ENCODE data around the gene EVL. TPM values are rescaled to one million over a fixed set of nuclear protein-coding genes. Genes with fewer than 3 reads are reported as not detected.

Gene EVL
- total RNA-seq, 1 donor from 2014 or later: 98.9 TPM

GRCh38 chr14:100158566-100159093, 93.4 kb downstream of the EVL start:
- Mint-ChIP-seq H3K4me1 (ENCODE audit: low read depth) (peaks cover 3% of the 10 kb centered on the region), H3K27me3 (ENCODE audit: low read depth) (peaks cover 12% of the 10 kb centered on the region), H3K9me3 (ENCODE audit: low read depth) (peaks cover 5% of the 10 kb centered on the region), H3K36me3 (ENCODE audit: low read depth) (peaks cover 5% of the 10 kb centered on the region), H3K27ac (ENCODE audit: unreplicated experiment) (no peak overlapping the region), H3K4me3 (ENCODE audit: unreplicated experiment) (peak overlapping the region; percentile 41)
- no peak for TF ChIP-seq CTCF (IDR thresholded peaks at IDR 0.05)
- DNase-seq (ENCODE audit: low spot score): no peak

- Mint-ChIP-seq H3K27me3 (ENCODE audit: low read depth) (peaks cover 12% of the 10 kb centered on the region), H3K4me1 (ENCODE audit: low read depth) (peaks cover 3% of the 10 kb centered on the region), H3K27ac (ENCODE audit: unreplicated experiment) (no peak within 1 kb of the TSS), H3K36me3 (ENCODE audit: low read depth) (peaks cover 5% of the 10 kb centered on the region), H3K4me3 (ENCODE audit: unreplicated experiment) (peak within 1 kb of the TSS; percentile 41), H3K9me3 (ENCODE audit: low read depth) (peaks cover 5% of the 10 kb centered on the region)
- no peak for DNase-seq (ENCODE audit: low spot score)
- TF ChIP-seq CTCF (IDR thresholded peaks at IDR 0.05): no peak
Measured at GRCh38 chr14:100159094-100159864, 94.1 kb downstream of the EVL start, which contains the start of gene DEGS2. TSS of gene DEGS2 (minus strand) at chr14:100159645. CDS start at chr14:100159587, 58 bp downstream.

- H3K27ac Mint-ChIP-seq (ENCODE audit: unreplicated experiment): no peak overlapping the region
- peaks cover 3% of the 10 kb centered on the region for H3K4me1 Mint-ChIP-seq (ENCODE audit: low read depth)
- DNase-seq (ENCODE audit: low spot score): no peak
- peaks cover 12% of the 10 kb centered on the region for H3K27me3 Mint-ChIP-seq (ENCODE audit: low read depth)
- TF ChIP-seq CTCF (IDR thresholded peaks at IDR 0.05): no peak
- H3K36me3 Mint-ChIP-seq (ENCODE audit: low read depth): peaks cover 3% of the 10 kb centered on the region
- peak overlapping the region; percentile 4 for H3K4me3 Mint-ChIP-seq (ENCODE audit: unreplicated experiment)
- H3K9me3 Mint-ChIP-seq (ENCODE audit: low read depth): peaks cover 3% of the 10 kb centered on the region
Measured at GRCh38 chr14:100159865-100160533, 94.8 kb downstream of the EVL start.

- H3K27ac Mint-ChIP-seq (ENCODE audit: unreplicated experiment): no peak overlapping the region
- peaks cover 3% of the 10 kb centered on the region for H3K4me1 Mint-ChIP-seq (ENCODE audit: low read depth)
- no peaks in the 10 kb centered on the region for H3K36me3 Mint-ChIP-seq (ENCODE audit: low read depth)
- H3K27me3 Mint-ChIP-seq (ENCODE audit: low read depth): peaks cover 12% of the 10 kb centered on the region
- H3K9me3 Mint-ChIP-seq (ENCODE audit: low read depth): no peaks in the 10 kb centered on the region
- TF ChIP-seq CTCF (IDR thresholded peaks at IDR 0.05): no peak
- H3K4me3 Mint-ChIP-seq (ENCODE audit: unreplicated experiment): no peak overlapping the region
- DNase-seq (ENCODE audit: low spot score): no peak
Measured at GRCh38 chr14:100160534-100160916, 95.3 kb downstream of the EVL start.

GRCh38 chr14:100165376-100165775, 100.2 kb downstream of the EVL start:
- no peak for DNase-seq (ENCODE audit: low spot score)
- no peaks in the 10 kb centered on the region for H3K36me3 Mint-ChIP-seq (ENCODE audit: low read depth)
- H3K4me3 Mint-ChIP-seq (ENCODE audit: unreplicated experiment): no peak overlapping the region
- H3K27ac Mint-ChIP-seq (ENCODE audit: unreplicated experiment): no peak overlapping the region
- no peaks in the 10 kb centered on the region for H3K9me3 Mint-ChIP-seq (ENCODE audit: low read depth)
- TF ChIP-seq CTCF (IDR thresholded peaks at IDR 0.05): no peak
- H3K27me3 Mint-ChIP-seq (ENCODE audit: low read depth): peaks cover 1% of the 10 kb centered on the region
- H3K4me1 Mint-ChIP-seq (ENCODE audit: low read depth): no peaks in the 10 kb centered on the region

All from chondrocyte (in vitro differentiated cells).